ENCODE results near the gene USP36.

DNA sequence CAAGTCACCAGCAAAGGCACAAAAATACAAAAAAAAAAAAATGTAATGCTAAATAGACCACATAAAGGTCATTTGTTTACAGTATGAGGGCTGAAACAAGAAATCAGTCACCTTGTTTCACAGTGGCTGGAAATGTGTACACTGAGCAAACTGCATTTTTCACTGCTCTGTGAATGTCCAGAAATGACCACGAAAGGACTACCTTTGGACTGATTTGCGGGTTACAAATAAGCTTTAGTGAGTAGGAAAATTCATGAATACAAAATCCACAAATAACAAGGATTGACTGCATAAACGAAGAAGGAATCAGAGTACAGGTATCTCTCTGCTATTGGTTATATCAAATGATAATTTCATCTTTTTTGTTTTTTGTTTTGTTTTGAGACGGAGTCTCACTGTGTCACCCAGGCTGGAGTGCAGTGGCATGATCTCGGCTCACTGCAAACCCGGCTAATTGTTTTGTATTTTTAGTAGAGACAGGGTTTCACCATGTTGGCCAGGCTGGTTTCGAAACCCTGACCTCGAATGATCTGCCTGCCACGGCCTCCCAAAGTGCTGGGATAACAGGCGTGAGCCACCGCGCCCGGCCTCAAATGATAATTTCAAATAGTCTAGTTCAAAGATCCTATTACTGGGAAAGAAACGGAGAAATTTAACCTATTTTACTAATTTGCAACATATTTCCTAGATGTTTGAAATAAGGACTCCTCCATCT is 89.0 kb downstream of the USP36 start:
- TF ChIP-seq, protein P1, sequence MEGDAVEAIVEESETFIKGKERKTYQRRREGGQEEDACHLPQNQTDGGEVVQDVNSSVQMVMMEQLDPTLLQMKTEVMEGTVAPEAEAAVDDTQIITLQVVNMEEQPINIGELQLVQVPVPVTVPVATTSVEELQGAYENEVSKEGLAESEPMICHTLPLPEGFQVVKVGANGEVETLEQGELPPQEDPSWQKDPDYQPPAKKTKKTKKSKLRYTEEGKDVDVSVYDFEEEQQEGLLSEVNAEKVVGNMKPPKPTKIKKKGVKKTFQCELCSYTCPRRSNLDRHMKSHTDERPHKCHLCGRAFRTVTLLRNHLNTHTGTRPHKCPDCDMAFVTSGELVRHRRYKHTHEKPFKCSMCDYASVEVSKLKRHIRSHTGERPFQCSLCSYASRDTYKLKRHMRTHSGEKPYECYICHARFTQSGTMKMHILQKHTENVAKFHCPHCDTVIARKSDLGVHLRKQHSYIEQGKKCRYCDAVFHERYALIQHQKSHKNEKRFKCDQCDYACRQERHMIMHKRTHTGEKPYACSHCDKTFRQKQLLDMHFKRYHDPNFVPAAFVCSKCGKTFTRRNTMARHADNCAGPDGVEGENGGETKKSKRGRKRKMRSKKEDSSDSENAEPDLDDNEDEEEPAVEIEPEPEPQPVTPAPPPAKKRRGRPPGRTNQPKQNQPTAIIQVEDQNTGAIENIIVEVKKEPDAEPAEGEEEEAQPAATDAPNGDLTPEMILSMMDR (conservative IDR thresholded peaks at IDR 0.05; ENCODE audit: low read length): no peak
- TF ChIP-seq EZH2phosphoT487 (IDR thresholded peaks at IDR 0.05; ENCODE audit: borderline replicate concordance, low read depth, low read length): no peak

All from OCI-LY7 (cell line).